Measurements from ENCODE around the gene CELF3. TPM values are rescaled to one million over a fixed set of nuclear protein-coding genes. Genes with fewer than 3 reads are reported as not detected.

CELF3 gene
- total and polyA plus RNA-seq, 9 of the 15 experiments (the other 6 are each of a cell fraction or from before 2014, with no cell fraction given): not detected

DNA sequence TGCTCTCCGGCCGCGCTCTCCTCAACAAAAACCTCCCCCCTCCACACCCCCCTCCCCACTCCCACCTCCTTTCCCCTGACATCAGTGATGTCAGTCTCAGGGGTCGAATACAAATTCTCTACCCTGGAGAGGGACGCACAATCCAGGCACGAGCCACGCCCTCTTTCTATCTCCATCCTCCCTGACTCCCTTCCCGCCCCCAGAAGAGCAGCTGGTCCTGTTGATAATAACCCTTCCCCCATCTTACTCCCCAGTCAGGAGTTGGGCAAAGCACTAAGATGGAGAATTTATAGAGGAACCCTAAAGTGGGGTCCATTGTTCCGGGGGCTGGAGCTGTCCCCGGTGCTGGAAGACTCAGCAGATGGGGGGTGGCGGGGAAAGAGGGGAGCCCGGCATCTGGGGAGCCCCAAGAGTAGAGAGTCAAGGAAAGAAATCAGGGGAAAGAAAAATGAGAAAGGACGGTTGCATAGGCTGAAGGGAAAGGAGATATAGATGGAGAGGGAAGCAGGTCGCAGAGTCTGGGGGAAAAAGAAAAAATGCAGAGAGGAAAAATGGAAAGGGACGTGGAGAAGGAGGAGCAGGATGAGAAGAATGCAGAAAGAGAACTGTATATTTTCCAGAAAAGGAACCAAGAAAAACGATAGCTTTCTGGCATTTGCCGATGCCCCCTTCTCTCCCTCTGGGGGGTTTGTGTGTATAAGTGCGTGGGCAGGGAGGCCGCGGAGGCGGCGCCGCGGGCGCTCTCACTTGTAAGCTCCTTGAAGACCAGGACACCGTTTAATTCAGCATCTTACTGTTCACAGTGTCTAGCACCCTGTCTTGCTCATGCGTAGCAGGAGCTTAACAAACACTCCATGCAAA is at the start of gene CELF3 (continued):
- TF ChIP-seq, protein P1, sequence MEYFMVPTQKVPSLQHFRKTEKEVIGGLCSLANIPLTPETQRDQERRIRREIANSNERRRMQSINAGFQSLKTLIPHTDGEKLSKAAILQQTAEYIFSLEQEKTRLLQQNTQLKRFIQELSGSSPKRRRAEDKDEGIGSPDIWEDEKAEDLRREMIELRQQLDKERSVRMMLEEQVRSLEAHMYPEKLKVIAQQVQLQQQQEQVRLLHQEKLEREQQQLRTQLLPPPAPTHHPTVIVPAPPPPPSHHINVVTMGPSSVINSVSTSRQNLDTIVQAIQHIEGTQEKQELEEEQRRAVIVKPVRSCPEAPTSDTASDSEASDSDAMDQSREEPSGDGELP (CRISPR knock-in tag; IDR thresholded peaks at IDR 0.05; ENCODE audit: borderline replicate concordance): peak; percentile 86
- TF ChIP-seq KLF13 (tag; IDR thresholded peaks at IDR 0.05; ENCODE audit: borderline replicate concordance, low read depth): peak; percentile 75; the same call in 1 of the 2 replicates
- peak; percentile 53; the same call in 1 of the 2 replicates for TF ChIP-seq POLR2AphosphoS5 (IDR thresholded peaks at IDR 0.05; ENCODE audit: control insufficient read depth, insufficient read depth, low read depth, low read length)
- 0 out of 2 replicates have a peak, but pooled peaks have one; percentile 46 for TF ChIP-seq SNIP1 (IDR thresholded peaks at IDR 0.05; ENCODE audit: low read depth)
- peak; percentile 66 for TF ChIP-seq TAL1 (IDR thresholded peaks at IDR 0.05)
- peak; percentile 32 for TF ChIP-seq NEUROD1 (IDR thresholded peaks at IDR 0.05; ENCODE audit: borderline replicate concordance, low read depth, low read length, partially characterized antibody)
- TF ChIP-seq AFF1 (IDR thresholded peaks at IDR 0.05; ENCODE audit: low read depth in 1 of 2, partially characterized antibody in 2 of 2): peak in 1 of 2 experiments; percentile 96
- peak; percentile 92 for TF ChIP-seq CHAMP1 (IDR thresholded peaks at IDR 0.05)
- no peak for TF ChIP-seq SRSF1 (IDR thresholded peaks at IDR 0.05; ENCODE audit: low read depth, low read length)
- 0 out of 2 replicates have a peak, but pooled peaks have one; percentile 20 for TF ChIP-seq CHD2 (IDR thresholded peaks at IDR 0.05; ENCODE audit: low read depth, low read length)
- peak; percentile 59; the same call in 1 of the 2 replicates for TF ChIP-seq RB1 (IDR thresholded peaks at IDR 0.05; ENCODE audit: low read depth)
- TF ChIP-seq BRF1 (IDR thresholded peaks at IDR 0.05; ENCODE audit: borderline replicate concordance, extremely low read depth, insufficient read length): no peak
- TF ChIP-seq ZNF224 (CRISPR knock-in tag; IDR thresholded peaks at IDR 0.05): no peak
- TF ChIP-seq, protein P2, sequence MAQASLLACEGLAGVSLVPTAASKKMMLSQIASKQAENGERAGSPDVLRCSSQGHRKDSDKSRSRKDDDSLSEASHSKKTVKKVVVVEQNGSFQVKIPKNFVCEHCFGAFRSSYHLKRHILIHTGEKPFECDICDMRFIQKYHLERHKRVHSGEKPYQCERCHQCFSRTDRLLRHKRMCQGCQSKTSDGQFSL (CRISPR knock-in tag; IDR thresholded peaks at IDR 0.05): no peak
- TF ChIP-seq, protein P2 (tag; IDR thresholded peaks at IDR 0.05): 0 out of 4 replicates have a peak, but pooled peaks of 1 of the 2 experiments have one; percentile 44
- peak; percentile 94 for TF ChIP-seq TOE1 (IDR thresholded peaks at IDR 0.05; ENCODE audit: borderline replicate concordance)
- no peak for TF ChIP-seq TOE1 (CRISPR knock-in tag; IDR thresholded peaks at IDR 0.05; ENCODE audit: borderline replicate concordance, low read depth)
- TF ChIP-seq CBFA2T3 (IDR thresholded peaks at IDR 0.05): peak; percentile 78
